IMR-90 (cell line): ENCODE data around the gene MYL4. TPM values are rescaled to one million over a fixed set of nuclear protein-coding genes. Genes with fewer than 3 reads are reported as not detected.

Experiments used
- ATAC-seq: fragments of 200-7000 bp; cut with Tn5 transposase; 2 replicates; pipeline ENCODE4 v1.9.1; 2020; ENCODE audit warnings: low read depth, mild to moderate bottlenecking, moderate library complexity
- BruUV-seq: library from RNA; stranded (reverse); fragments of 400-500 nt; replicated peaks from 2 replicates; lab custom pipeline; 2021; lab: Mats Ljungman, UMichigan
- CTCF ChIA-PET: fragments of 300-600 bp; formaldehyde crosslinking; extraction: SDS; loops from one replicate; lab custom pipeline; 2021; ENCODE audit warnings: antibody characterized with exemption; lab: Yijun Ruan, JAX
- POLR2A ChIA-PET: fragments of 300-600 bp; sonication (Branson Sonifier 250); formaldehyde crosslinking; loops from one replicate; lab custom pipeline; 2022; ENCODE audit warnings: antibody characterized with exemption; ENCODE audit not compliant: unreplicated experiment; lab: Charles Lee
- DNase-seq: peaks from one replicate; pipeline ENCODE4 v3.0.0; 2013
- H2AFZ ChIP-seq: replicated peaks from 2 replicates; pipeline ENCODE3; 2013; ENCODE audit warnings: low read length, mild to moderate bottlenecking; ENCODE audit not compliant: poor library complexity
- H2AK5ac ChIP-seq: 2 replicates; pipeline ENCODE4 v1.6.1; 2013; ENCODE audit warnings: low read depth, low read length, inconsistent platforms
- H2AK9ac ChIP-seq: replicated peaks from 2 replicates; pipeline ENCODE3; 2013; ENCODE audit warnings: mild to moderate bottlenecking, low read depth, low read length, moderate library complexity; ENCODE audit not compliant: poor library complexity
- H2BK120ac ChIP-seq: 2 replicates; pipeline ENCODE4 v1.6.1; 2013; ENCODE audit warnings: low read depth, low read length, inconsistent platforms
- H2BK15ac ChIP-seq: 3 replicates; pipeline ENCODE4 v1.6.1; 2013; ENCODE audit warnings: low read depth, low read length, inconsistent platforms
- H2BK20ac ChIP-seq: 2 replicates; pipeline ENCODE4 v1.6.1; 2013; ENCODE audit warnings: low read depth, mild to moderate bottlenecking, inconsistent platforms, low read length, moderate library complexity
- H2BK5ac ChIP-seq: 2 replicates; pipeline ENCODE4 v1.6.1; 2013; ENCODE audit warnings: mild to moderate bottlenecking, low read depth, low read length, inconsistent platforms; ENCODE audit not compliant: poor library complexity, severe bottlenecking
- H3K14ac ChIP-seq: replicated peaks from 2 replicates; pipeline ENCODE4 v1.6.1; 2013; ENCODE audit warnings: low read depth, low read length, inconsistent platforms
- H3K18ac ChIP-seq: 2 replicates; pipeline ENCODE4 v1.6.1; 2013; ENCODE audit warnings: low read depth, low read length, control low read depth
- H3K23ac ChIP-seq: 2 replicates; pipeline ENCODE4 v1.6.1; 2013; ENCODE audit warnings: low read depth, low read length, inconsistent platforms
- H3K27ac ChIP-seq: 2 replicates; pipeline ENCODE4 v1.5.1; 2013; ENCODE audit warnings: mild to moderate bottlenecking, control low read depth, low read length; ENCODE audit not compliant: insufficient read depth
- H3K27me3 ChIP-seq: 2 replicates; pipeline ENCODE4 v1.6.1; 2013; ENCODE audit warnings: low read length; ENCODE audit not compliant: control insufficient read depth, insufficient read depth
- H3K36me3 ChIP-seq: 2 replicates; pipeline ENCODE4 v1.6.1; 2013; ENCODE audit warnings: low read length, mixed read lengths; ENCODE audit not compliant: control insufficient read depth, insufficient read depth
- H3K4ac ChIP-seq: 2 replicates; pipeline ENCODE4 v1.6.1; 2013; ENCODE audit warnings: low read depth, low read length, inconsistent platforms
- H3K4me1 ChIP-seq: 2 replicates; pipeline ENCODE4 v1.6.1; 2013; ENCODE audit warnings: low read length, mixed read lengths; ENCODE audit not compliant: control insufficient read depth, insufficient read depth
- H3K4me2 ChIP-seq: 2 replicates; pipeline ENCODE4 v1.6.1; 2013; ENCODE audit warnings: low read depth, mild to moderate bottlenecking, control low read depth, low read length, moderate library complexity
- H3K4me3 ChIP-seq: 2 replicates; pipeline ENCODE4 v1.5.1; 2013; ENCODE audit warnings: low read depth, mild to moderate bottlenecking, control low read depth, low read length, moderate library complexity; ENCODE audit not compliant: insufficient read depth
- H3K56ac ChIP-seq: 2 replicates; pipeline ENCODE4 v1.6.1; 2013; ENCODE audit warnings: low read length, inconsistent platforms; ENCODE audit not compliant: insufficient read depth; ENCODE audit errors: extremely low read depth
- H3K79me1 ChIP-seq, 2 experiments: 2 replicates each; pipeline ENCODE4 v1.6.1; 2013; ENCODE audit warnings: low read length in 2 of 2, inconsistent platforms in 1 of 2, low read depth in 1 of 2
- H3K9ac ChIP-seq: 2 replicates; pipeline ENCODE4 v1.6.1; 2013; ENCODE audit warnings: low read depth, low read length, control low read depth
- H3K9me1 ChIP-seq: 2 replicates; pipeline ENCODE4 v1.6.1; 2013; ENCODE audit warnings: low read length, inconsistent platforms; ENCODE audit not compliant: insufficient read depth
- H3K9me3 ChIP-seq: 2 replicates; pipeline ENCODE4 v1.6.1; 2013; ENCODE audit warnings: low read length; ENCODE audit not compliant: control insufficient read depth, insufficient read depth
- H4K20me1 ChIP-seq: 2 replicates; pipeline ENCODE4 v1.6.1; 2013; ENCODE audit warnings: low read length, inconsistent platforms; ENCODE audit not compliant: insufficient read depth
- H4K5ac ChIP-seq: 2 replicates; pipeline ENCODE4 v1.6.1; 2013; ENCODE audit warnings: mild to moderate bottlenecking, low read depth, low read length, control low read depth
- H4K8ac ChIP-seq, 2 experiments: 2 replicates each; pipeline ENCODE4 v1.6.1; 2013; ENCODE audit warnings: low read depth in 2 of 2, low read length in 2 of 2, control low read depth in 1 of 2, inconsistent platforms in 1 of 2
- H4K91ac ChIP-seq: 2 replicates; pipeline ENCODE4 v1.6.1; 2013; ENCODE audit warnings: low read depth, low read length, inconsistent platforms; ENCODE audit not compliant: insufficient read depth
- BHLHE40 ChIP-seq: fragments of 150-350 bp; IDR thresholded peaks from 2 replicates; pipeline ENCODE4 v1.6.1; 2016; ENCODE audit warnings: mild to moderate bottlenecking, low read depth, low read length
- MAZ ChIP-seq: IDR thresholded peaks from 2 replicates; pipeline ENCODE4 v1.6.1; 2012; ENCODE audit warnings: low read depth, mild to moderate bottlenecking, low read length, improper control_type of control experiment, moderate library complexity, borderline replicate concordance
- MXI1 ChIP-seq: IDR thresholded peaks from 2 replicates; pipeline ENCODE4 v1.6.1; 2012; ENCODE audit warnings: low read depth, mild to moderate bottlenecking, low read length, moderate library complexity, borderline replicate concordance
- WGBS, 2 experiments: methylation state at CpG; one replicate each; pipeline versions ENCODE4 v1.1.5 to v1.1.7; 2013; ENCODE audit warnings: missing lambda C conversion rate in 2 of 2; ENCODE audit not compliant: insufficient read length in 1 of 2; ENCODE audit errors: extremely low coverage in 2 of 2; 5-methylcytosine and 5-hydroxymethylcytosine counted together
- dilution Hi-C: fragments of 300-500 bp; cut with HindIII; formaldehyde crosslinking; loops from one replicate; pipeline ENCODE4 v1.14.3; 2018; ENCODE audit warnings: low sequenced_read_pairs; ENCODE audit not compliant: unreplicated experiment
- in situ Hi-C: fragments of 300-500 bp; cut with MboI; formaldehyde crosslinking; loops from 3 replicates; pipeline ENCODE4 v1.14.3; 2019; ENCODE audit warnings: low sequenced_read_pairs, inconsistent platforms, mixed read lengths
- intact Hi-C: fragments of 100-400 bp; cut with micrococcal nuclease; formaldehyde crosslinking; loops from 2 replicates; pipeline ENCODE4 v1.10.0; 2022
- polyA plus RNA-seq, 3 experiments: library from polyadenylated mRNA; depleted of rRNA; stranded (reverse); fragments of >200 nt; gene quantifications; 2 replicates each; pipeline ENCODE4 v1.2.3, GENCODE V29; 2012; ENCODE audit warnings: low replicate concordance in 1 of 3
- total RNA-seq: library from RNA; depleted of rRNA; stranded (reverse); fragments of >200 nt; gene quantifications from 2 replicates; pipeline ENCODE4 v1.2.3, GENCODE V29; 2012

The MYL4 gene
- total and polyA plus RNA-seq, 2 of the 4 experiments (the other 2 are of a cell fraction) = not detected

DNA sequence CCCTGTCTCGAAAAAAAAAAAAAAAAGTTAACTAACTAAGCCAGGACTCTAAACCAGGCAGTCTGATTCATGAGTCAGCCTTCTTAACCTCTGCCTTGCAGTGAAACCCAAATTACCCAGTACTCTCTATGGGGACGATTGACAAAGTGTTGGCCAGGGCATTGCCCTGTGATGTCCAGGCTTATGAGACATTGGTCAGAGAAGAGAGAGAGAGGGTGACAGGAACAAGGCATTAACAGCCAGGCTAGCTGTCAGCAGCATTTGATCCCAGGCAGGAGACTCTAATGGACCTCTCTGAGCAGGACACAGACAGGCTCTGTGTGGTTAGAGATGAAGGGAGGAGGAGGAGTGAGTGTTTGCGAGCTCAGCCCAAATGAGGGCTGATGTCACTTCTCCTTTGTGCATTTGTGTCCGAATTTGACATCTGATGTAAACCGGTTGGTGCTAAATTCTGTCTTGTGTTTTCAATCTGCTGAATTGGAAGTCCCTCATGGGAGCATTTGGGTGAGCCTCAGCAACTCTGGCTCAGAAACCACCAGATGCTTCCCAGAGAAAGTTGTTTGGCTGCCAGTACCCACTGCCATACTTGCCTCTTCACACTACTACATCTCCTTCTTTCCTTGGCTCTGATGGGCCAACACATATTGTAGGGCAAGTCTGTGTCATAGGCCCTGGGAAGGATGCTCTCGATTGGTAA is 4.3 kb upstream of the MYL4 start (continued):
- no peak for TF ChIP-seq MAZ

DNA sequence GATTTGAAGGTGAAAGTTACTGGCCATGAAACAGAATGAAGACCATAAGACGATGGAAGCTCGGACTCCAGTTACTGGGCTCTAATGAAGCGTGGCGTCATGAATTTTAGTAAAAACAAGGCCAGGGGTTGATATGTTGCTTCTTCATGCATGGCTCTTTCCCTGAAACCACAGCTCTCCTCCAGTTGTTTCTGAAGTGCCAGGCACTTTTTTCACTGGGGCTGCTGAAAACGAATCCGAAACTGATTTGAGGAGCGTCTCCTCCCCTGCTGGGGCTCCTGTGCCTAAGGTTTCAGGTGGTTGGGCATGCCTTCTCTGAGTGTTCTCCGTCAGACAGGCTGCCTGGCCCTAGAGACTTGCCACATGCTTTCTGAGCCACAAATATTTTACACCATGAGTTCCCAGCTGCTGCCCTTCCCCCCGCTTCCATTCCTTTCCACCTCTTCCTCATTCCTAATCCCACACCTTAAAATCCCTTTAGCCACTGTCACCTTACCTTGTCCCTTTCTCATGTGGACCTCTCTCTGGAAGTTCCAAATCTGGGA is 3.7 kb upstream of the MYL4 start:
- intact Hi-C loops = no loop called here
- H3K18ac ChIP-seq = peak overlapping the region; percentile 63
- in situ Hi-C loops = no loop called here
- H3K23ac ChIP-seq = peak overlapping the region; percentile 58; the same call in 1 of the 2 replicates
- H2AK9ac ChIP-seq = peak overlapping the region; percentile 13
- 60 to 100% methylated on average over 1 to 8 of the region's 9 CpGs for WGBS, 2 experiments
- peak overlapping the region; percentile 71 for H3K14ac ChIP-seq
- H3K9ac ChIP-seq = no peak overlapping the region
- H2BK20ac ChIP-seq = peak overlapping the region; percentile 85
- H3K9me3 ChIP-seq = no peaks in the 10 kb centered on the region
- peak overlapping the region; percentile 78 for H4K5ac ChIP-seq
- peak overlapping the region; percentile 85 for H2AFZ ChIP-seq
- ATAC-seq (peak; percentile 60), DNase-seq (peak; percentile 68)
- 0 out of 4 replicates have a peak, but pooled peaks cover 0 to 3% of the 10 kb centered on the region in 2 experiments for H3K79me1 ChIP-seq
- H2BK5ac ChIP-seq = peak overlapping the region; percentile 55
- no peaks in the 10 kb centered on the region for H3K36me3 ChIP-seq
- H3K4ac ChIP-seq = peak overlapping the region; percentile 83
- H3K9me1 ChIP-seq = peaks cover 19% of the 10 kb centered on the region
- BruUV-seq = no TSS peak
- H4K91ac ChIP-seq = peak overlapping the region; percentile 40; the same call in 1 of the 2 replicates
- no peaks in the 10 kb centered on the region for H4K20me1 ChIP-seq
- H3K27me3 ChIP-seq = no peaks in the 10 kb centered on the region
- H2BK120ac ChIP-seq = peak overlapping the region; percentile 79
- peak overlapping the region; percentile 68; the same call in 2 of the 3 replicates for H2BK15ac ChIP-seq
- dilution Hi-C loops = no loop called here
- H2AK5ac ChIP-seq = peak overlapping the region; percentile 85; the same call in 1 of the 2 replicates
- H3K56ac ChIP-seq = no peak overlapping the region
- peak overlapping the region; percentile 32; the same call in 1 of the 2 replicates for H3K27ac ChIP-seq
- peak overlapping the region; percentile 12 to 83; a peak in 3 of 4 replicates for H4K8ac ChIP-seq
- TF ChIP-seq MAZ = peak; percentile 24; the same call in 1 of the 2 replicates
- no peak for TF ChIP-seq BHLHE40
- 0 out of 2 replicates have a peak, but pooled peaks have one; percentile 43 for TF ChIP-seq MXI1
- H3K4me1 ChIP-seq = peaks cover 24% of the 10 kb centered on the region
- ChIA-PET POLR2A (no interaction called here), CTCF (no interaction called here)
- H3K4me3 ChIP-seq = no peak overlapping the region
- H3K4me2 ChIP-seq = peak overlapping the region; percentile 47
